Measurements from ENCODE around the gene CXCL8.

DNA sequence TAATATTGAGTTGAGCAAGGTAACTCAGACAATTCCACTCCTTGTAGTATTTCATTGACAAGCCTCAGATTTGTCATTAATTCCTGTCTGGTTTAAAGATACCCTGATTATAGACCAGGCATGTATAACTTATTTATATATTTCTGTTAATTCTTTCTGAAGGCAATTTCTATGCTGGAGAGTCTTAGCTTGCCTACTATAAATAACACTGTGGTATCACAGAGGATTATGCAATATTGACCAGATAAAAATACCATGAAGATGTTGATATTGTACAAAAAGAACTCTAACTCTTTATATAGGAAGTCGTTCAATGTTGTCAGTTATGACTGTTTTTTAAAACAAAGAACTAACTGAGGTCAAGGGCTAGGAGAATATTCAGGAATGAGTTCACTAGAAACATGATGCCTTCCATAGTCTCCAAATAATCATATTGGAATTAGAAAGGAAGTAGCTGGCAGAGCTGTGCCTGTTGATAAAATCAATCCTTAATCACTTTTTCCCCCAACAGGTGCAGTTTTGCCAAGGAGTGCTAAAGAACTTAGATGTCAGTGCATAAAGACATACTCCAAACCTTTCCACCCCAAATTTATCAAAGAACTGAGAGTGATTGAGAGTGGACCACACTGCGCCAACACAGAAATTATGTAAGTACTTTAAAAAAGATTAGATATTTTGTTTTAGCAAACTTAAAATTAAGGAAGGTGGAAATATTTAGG lies 821 bp downstream of the CXCL8 start:
- TF ChIP-seq, protein P1, sequence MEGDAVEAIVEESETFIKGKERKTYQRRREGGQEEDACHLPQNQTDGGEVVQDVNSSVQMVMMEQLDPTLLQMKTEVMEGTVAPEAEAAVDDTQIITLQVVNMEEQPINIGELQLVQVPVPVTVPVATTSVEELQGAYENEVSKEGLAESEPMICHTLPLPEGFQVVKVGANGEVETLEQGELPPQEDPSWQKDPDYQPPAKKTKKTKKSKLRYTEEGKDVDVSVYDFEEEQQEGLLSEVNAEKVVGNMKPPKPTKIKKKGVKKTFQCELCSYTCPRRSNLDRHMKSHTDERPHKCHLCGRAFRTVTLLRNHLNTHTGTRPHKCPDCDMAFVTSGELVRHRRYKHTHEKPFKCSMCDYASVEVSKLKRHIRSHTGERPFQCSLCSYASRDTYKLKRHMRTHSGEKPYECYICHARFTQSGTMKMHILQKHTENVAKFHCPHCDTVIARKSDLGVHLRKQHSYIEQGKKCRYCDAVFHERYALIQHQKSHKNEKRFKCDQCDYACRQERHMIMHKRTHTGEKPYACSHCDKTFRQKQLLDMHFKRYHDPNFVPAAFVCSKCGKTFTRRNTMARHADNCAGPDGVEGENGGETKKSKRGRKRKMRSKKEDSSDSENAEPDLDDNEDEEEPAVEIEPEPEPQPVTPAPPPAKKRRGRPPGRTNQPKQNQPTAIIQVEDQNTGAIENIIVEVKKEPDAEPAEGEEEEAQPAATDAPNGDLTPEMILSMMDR (IDR thresholded peaks at IDR 0.05), result no peak
- TF ChIP-seq POLR2A (IDR thresholded peaks at IDR 0.05), result no peak
- TF ChIP-seq EP300 (IDR thresholded peaks at IDR 0.05), result no peak
